ENCODE results near the gene SH3RF2.

Gene SH3RF2

GRCh38 chr5:145980259-145980658 lies 43.9 kb downstream of the SH3RF2 start:
- H3K4me1 ChIP-seq (ENCODE audit: insufficient read depth, low read length), result no peaks in the 10 kb centered on the region
- no peak overlapping the region for H3K27ac ChIP-seq (ENCODE audit: low read length)
- H3K79me2 ChIP-seq (ENCODE audit: insufficient read depth, low read length), result no peaks in the 10 kb centered on the region
- no peaks in the 10 kb centered on the region for H3K27me3 ChIP-seq (ENCODE audit: insufficient read depth, low read length, poor library complexity)
- H3K9ac ChIP-seq (ENCODE audit: low read depth, low read length), result no peak overlapping the region
- H3K4me2 ChIP-seq (ENCODE audit: insufficient read depth, low read length), result no peak overlapping the region
- ATAC-seq (ENCODE audit: insufficient read depth, low read depth) (no peak), DNase-seq (no peak)
- H4K20me1 ChIP-seq (ENCODE audit: insufficient read depth, low read length), result no peaks in the 10 kb centered on the region
- H3K4me3 ChIP-seq (ENCODE audit: low read depth in 1 of 2, low read length in 2 of 2), result no peak overlapping the region
- H3K36me3 ChIP-seq (ENCODE audit: insufficient read depth, low read length), result no peaks in the 10 kb centered on the region
- H3K9me3 ChIP-seq (ENCODE audit: insufficient read depth, low read length, severe bottlenecking), result no peaks in the 10 kb centered on the region
- TF ChIP-seq EZH2 (IDR thresholded peaks at IDR 0.05; ENCODE audit: borderline replicate concordance, low read depth, low read length, severe bottlenecking) (no peak), CTCF (IDR thresholded peaks at IDR 0.05; ENCODE audit: borderline replicate concordance, extremely low read depth, low read length, poor library complexity, severe bottlenecking) (no peak)
- H2AFZ ChIP-seq (ENCODE audit: low read depth, low read length), result no peak overlapping the region

- Histone ChIP-seq H3K9ac (ENCODE audit: low read depth, low read length) (no peak overlapping the region), H3K36me3 (ENCODE audit: insufficient read depth, low read length) (no peaks in the 10 kb centered on the region), H3K4me3 (ENCODE audit: low read depth in 1 of 2, low read length in 2 of 2) (no peak overlapping the region), H2AFZ (ENCODE audit: low read depth, low read length) (no peak overlapping the region), H3K4me2 (ENCODE audit: insufficient read depth, low read length) (no peak overlapping the region), H3K27me3 (ENCODE audit: insufficient read depth, low read length, poor library complexity) (no peaks in the 10 kb centered on the region), H3K9me3 (ENCODE audit: insufficient read depth, low read length, severe bottlenecking) (no peaks in the 10 kb centered on the region), H3K4me1 (ENCODE audit: insufficient read depth, low read length) (no peaks in the 10 kb centered on the region), H4K20me1 (ENCODE audit: insufficient read depth, low read length) (no peaks in the 10 kb centered on the region), H3K79me2 (ENCODE audit: insufficient read depth, low read length) (no peaks in the 10 kb centered on the region), H3K27ac (ENCODE audit: low read length) (no peak overlapping the region)
- TF ChIP-seq CTCF (IDR thresholded peaks at IDR 0.05; ENCODE audit: borderline replicate concordance, extremely low read depth, low read length, poor library complexity, severe bottlenecking) (no peak), EZH2 (IDR thresholded peaks at IDR 0.05; ENCODE audit: borderline replicate concordance, low read depth, low read length, severe bottlenecking) (no peak)
- DNase-seq (no peak), ATAC-seq (ENCODE audit: insufficient read depth, low read depth) (no peak)
These were observed 44.3 kb downstream of the SH3RF2 start for GRCh38 chr5:145980718-145981117.

- Histone ChIP-seq H3K9me3 (ENCODE audit: insufficient read depth, low read length, severe bottlenecking) (no peaks in the 10 kb centered on the region), H3K4me2 (ENCODE audit: insufficient read depth, low read length) (no peak overlapping the region), H3K27me3 (ENCODE audit: insufficient read depth, low read length, poor library complexity) (no peaks in the 10 kb centered on the region), H3K9ac (ENCODE audit: low read depth, low read length) (no peak overlapping the region), H3K79me2 (ENCODE audit: insufficient read depth, low read length) (no peaks in the 10 kb centered on the region), H3K36me3 (ENCODE audit: insufficient read depth, low read length) (no peaks in the 10 kb centered on the region), H3K27ac (ENCODE audit: low read length) (no peak overlapping the region), H3K4me3 (ENCODE audit: low read depth in 1 of 2, low read length in 2 of 2) (no peak overlapping the region), H2AFZ (ENCODE audit: low read depth, low read length) (no peak overlapping the region), H4K20me1 (ENCODE audit: insufficient read depth, low read length) (no peaks in the 10 kb centered on the region), H3K4me1 (ENCODE audit: insufficient read depth, low read length) (no peaks in the 10 kb centered on the region)
- no peak for DNase-seq
- TF ChIP-seq EZH2 (IDR thresholded peaks at IDR 0.05; ENCODE audit: borderline replicate concordance, low read depth, low read length, severe bottlenecking) (no peak), CTCF (IDR thresholded peaks at IDR 0.05; ENCODE audit: borderline replicate concordance, extremely low read depth, low read length, poor library complexity, severe bottlenecking) (no peak)
- no peak for ATAC-seq (ENCODE audit: insufficient read depth, low read depth)
These were observed 45.5 kb downstream of the SH3RF2 start for GRCh38 chr5:145981589-145982571.

Data from DND-41 (cell line).